NOMO-1 treated with DMSO at 0.1 percent for 48 hours (cell line): Measurements from ENCODE around the gene CCDC78.

ENCODE experiments used
- DNase-seq: peaks from one replicate; lab custom pipeline; 2025; ENCODE audit not compliant: unreplicated experiment; lab: John Stamatoyannopoulos, UW

Gene CCDC78

DNA sequence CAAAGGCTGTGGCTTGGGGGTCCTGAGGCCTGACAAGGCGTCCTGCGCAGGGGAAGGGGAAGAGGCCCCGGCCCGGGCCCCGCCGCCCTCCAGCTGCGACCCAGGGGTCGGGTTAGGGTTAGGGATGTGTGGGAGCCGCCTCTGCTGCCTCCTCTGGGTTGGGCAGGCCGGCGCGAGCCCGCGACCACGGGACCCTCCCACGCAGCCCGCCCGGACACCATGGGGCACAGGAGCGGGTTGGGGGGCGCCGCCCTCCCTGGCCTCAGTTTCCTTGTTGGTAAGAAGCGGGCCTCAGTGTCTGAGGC, 14.2 kb upstream of the CCDC78 start:
- no peak for DNase-seq

DNA sequence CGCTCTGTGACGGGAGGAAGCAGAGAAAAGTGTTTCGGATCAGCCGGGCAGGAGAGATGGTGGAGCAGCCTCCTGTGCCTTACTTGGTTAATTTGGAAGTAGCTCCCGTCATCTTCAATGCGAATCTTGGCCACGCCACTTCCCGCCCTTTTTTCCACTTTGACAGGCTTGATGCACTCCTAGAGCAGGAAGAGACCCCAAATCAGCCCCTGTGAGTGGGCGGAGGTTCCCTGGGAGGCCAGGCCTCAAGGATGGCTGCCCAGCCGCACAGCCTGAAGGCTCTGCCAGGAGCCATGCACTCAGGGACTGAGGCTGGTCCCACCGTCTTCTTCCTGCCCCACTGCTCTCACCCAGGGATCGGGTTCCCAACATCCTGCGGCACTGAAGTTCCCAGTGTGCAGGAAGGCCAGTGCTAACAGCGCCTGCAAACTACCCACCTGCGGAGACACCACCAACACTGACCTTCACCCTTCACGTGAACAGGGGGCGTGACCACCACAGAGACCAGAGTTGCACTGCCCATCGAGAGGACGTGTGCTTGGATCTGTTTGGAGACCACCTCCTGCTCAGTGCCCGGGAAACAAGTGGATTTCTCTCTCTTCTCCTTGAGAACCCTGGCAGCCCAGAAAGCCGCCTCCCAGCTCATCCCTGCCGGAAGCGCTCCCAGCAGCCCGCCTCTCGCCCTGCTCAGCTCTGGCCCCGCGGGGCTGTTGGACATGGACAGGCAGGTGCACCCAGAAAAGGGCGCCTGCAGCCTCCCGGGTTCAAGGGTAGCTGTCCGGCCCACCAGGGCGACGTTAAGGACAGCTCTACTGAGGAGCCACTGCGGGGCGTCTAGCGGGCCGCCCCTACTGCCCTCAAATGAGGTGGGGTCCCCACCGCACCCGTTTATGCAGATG, 13.6 kb upstream of the CCDC78 start:
- DNase-seq: no peak

DNA sequence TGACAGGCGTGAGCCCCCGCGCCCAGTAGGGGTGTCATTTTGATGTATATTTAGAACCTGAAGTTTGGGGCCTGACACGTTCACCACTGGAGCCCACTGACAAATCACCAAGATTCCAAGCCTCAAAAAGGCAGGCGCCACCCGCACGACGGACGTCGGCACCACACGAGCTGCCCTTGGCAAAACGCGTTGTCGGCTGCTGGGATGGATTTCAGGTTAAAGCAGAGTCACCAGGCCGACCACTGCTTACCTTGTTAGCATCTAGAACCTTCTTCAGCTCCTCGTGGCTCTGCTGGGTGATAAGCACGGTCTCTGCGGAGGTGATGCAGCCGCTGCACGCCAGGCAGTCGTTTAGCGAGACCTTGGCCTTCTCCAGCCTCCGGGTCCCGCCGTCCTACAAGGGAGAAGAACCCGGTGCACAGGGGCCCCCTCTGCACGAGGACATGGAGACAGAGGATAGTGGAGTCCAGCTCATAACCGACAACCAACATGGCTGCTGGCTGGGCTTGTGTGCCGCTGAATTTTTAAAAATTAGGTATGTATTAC, 10.8 kb upstream of the CCDC78 start:
- DNase-seq: no peak

DNA sequence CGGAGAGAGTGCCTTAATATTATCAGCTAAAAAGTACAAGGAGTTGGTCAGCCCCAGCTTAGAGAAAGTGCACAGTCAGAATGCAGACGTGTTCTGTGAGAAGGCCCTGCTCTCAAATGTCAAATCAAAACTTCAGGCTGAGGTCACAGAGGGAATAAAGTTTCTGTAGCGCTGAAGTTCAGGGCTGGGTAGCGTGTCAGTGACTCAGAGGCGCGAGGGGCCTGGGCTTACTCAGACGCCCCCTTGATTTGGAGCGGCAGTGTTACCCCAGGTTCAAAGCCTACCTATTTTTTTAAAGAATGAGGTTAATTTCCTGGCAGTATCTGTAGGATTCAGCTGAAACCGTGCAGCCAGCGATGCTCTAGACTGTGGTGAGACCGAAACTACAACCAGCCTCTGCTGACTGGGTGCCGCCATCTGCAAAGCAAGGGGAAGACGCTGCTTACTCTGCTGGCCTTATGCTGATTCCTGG, 9.8 kb upstream of the CCDC78 start:
- no peak for DNase-seq

- no peak for DNase-seq
Observed at GRCh38 chr16:734981-735881, 9.0 kb upstream of the CCDC78 start.

GRCh38 chr16:734208-734980, 8.2 kb upstream of the CCDC78 start:
- DNase-seq: no peak

GRCh38 chr16:733382-734207, 7.4 kb upstream of the CCDC78 start:
- no peak for DNase-seq

GRCh38 chr16:732936-733335, 6.7 kb upstream of the CCDC78 start:
- no peak for DNase-seq

DNA sequence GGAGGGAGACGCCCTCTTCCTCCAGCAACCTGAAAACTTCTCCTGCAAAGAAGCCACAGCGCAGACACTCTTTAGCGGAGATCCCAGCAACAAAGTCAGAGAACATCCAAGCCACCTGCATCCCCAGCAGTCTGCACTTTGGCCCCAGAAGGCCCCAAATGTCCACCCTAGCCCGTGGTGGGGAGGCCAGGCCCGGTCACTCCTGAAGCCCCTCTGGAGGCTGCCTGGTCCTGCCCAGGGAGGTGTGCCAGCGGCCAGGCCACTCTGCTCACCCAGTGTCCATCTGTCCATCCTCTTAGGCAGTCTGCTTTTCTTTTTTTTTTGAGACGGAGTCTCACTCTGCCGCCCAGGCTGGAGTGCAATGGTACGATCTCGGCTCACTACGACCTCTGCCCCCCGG, 6.1 kb upstream of the CCDC78 start:
- DNase-seq: no peak

DNA sequence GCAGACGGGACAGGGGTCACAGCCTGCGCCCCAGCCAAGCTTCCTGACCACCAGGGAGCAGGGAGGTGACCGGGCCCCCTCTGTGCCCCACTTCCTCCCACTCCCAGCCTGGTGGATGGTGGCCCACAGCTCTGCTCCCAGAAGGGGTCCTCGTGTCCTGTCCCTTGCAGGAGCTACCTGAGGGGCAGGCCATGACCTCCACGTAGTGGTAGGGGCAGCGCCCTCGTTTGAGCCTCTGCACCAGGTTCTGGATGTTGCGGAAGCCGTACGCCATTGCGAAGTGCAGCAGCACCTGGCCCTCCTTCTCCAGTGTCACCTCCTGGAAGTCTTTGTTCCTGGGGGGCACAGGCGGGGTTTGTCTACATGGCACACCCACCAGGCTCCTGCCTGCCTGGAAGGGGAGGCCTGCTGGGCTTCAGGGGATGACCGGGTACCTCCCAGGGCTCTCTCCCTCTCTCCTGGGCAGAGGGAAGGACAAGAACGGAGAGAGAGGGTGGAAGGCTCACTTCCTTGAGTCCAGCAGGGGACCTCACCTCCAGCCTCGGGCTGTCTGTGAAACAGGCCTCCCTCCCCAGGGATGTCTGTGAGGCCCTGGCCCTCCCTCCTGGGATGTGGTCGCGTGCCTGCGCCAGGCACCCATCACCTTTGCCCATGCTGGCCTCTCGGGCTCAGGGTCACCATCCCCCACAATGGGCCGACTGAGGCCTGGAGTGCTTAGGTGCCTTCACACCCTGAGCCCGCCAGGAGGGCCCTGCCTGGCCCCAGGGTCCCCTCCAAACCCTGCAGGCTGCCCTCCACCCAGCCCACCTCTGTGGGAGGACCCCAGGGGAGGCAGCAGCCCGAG, 4.6 kb upstream of the CCDC78 start:
- no peak for DNase-seq

DNA sequence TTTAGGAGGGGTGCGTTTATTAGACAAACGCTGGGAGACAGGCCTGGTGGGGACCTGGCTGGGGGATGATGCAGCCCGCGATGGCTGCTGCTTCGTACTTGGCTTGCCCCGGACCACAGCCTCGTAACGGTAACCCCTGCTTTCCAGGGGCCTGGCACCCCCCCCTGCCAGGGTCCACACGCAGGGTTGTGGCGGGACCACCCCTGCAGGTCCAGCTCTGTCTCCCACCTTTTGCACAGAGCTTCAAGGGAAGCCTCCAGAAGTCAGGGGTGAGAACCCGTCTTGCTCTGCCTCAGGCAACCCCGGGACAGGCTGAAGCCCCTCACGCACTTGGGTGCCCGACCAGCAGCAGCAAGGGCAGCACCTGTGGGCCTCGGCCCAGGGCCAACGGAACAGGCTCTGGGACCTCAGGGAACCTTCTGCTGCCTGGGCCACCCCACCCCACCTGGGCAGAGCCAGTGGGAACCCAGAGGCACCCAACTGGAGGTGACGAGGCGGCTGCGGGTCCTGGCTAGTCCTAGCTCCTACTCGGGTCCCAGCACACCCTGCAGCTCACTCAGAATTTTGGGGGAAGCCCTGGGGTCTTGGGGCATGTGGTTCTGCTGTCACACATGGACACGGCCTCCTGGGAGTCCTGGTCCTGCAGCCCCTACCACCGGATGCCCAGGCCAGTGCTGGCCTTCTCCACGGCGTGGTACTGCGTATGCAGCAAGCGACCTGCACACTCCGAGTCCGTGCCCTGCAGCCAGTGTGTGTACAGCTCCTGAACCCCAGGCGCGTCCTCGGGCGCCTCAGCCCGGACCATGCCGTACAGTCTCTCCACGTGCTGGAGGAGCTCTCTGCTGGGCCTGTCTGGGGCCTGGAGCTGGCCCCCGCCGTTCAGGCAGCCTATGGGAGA, 3.8 kb upstream of the CCDC78 start:
- DNase-seq: no peak

DNA sequence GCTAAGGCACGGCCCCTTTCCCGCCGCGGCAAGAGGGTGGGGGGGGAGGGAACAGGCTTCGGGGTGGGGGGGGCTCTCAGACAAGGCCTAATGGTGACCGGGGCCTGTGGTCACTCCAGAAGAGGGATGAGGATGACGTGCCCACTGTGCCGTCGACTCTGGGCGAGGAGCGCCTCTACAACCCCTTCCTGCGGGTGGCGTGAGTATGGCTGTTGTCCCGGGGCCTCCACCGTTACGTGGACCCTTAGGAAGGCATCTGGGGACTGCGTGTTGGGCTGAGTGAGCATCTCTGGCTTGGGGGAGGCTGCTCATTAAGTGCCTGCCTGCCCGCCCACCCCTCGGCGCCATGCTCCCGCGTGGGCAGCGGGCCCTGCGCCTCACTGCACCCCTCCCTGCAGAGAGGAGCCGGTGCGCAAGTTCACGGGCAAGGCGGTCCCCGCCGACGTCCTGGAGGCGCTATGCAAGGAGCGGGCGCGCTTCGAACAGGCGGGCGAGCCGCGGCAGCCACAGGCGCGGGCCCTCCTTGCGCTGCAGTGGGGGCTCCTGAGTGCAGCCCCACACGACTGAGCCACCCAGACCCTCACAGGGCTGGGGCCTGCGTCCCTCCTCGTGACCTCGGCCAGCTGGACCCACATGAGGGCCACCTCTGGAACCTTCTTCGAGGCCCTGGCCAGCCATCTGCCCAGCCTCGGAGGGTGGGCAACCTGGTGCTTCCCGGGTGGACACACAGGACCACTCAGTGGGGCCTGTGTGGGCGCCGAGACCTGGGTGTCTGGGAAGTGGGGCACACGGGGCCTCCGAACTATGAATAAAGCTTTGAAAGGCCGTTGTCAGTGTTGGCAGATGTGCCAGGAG, 2.9 kb upstream of the CCDC78 start:
- DNase-seq: no peak

GRCh38 chr16:728131-728889, 2.1 kb upstream of the CCDC78 start:
- peak; percentile 51 for DNase-seq

- DNase-seq: peak; percentile 25
Observed at GRCh38 chr16:727291-727977, 1.2 kb upstream of the CCDC78 start.

DNA sequence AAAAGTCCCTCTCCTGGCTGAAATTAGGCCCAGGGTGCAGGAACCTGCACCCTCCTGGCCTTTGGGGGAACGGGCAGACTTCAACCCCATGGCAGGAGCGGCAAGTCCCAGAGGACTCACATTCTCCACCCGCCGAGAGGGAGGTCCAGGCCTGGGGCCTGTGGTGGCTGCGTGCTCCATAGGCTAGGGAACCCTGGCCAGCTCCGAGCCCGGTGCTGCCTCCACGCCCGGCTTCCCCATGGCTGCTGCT, 130 bp downstream of the CCDC78 start:
- no peak for DNase-seq

- DNase-seq: no peak
Observed at GRCh38 chr16:725463-726187, 618 bp downstream of the CCDC78 start.
